GM23338 (cell line): ENCODE data around the gene KIF18B.

ENCODE experiments used
- EZH2 ChIP-seq: fragments of 200-600 bp; sonication (generic); IDR thresholded peaks from one replicate; pipeline ENCODE4 v1.8.0; 2017; ENCODE audit warnings: antibody characterized with exemption, mild to moderate bottlenecking, low read depth; ENCODE audit not compliant: unreplicated experiment
- POLR2AphosphoS5 ChIP-seq: IDR thresholded peaks from 2 replicates; pipeline ENCODE4 v1.6.1; 2016; ENCODE audit warnings: antibody characterized with exemption, low read depth
- TF ChIP-seq, protein P1 (sequence below), 2 experiments: fragments of 200-600 bp in 1 of 2; sonication (generic) in 1 of 2; conservative IDR thresholded peaks; 2 replicates each; pipeline versions ENCODE4 v1.5.1 to v1.6.1; 2016 to 2017; ENCODE audit warnings: antibody characterized with exemption in 2 of 2, low read depth in 2 of 2, mild to moderate bottlenecking in 2 of 2, moderate library complexity in 1 of 2
- TF ChIP-seq, protein P2 (sequence below): IDR thresholded peaks from one replicate; pipeline ENCODE4 v1.6.1; 2018; ENCODE audit warnings: antibody characterized with exemption; ENCODE audit not compliant: unreplicated experiment

DNA sequence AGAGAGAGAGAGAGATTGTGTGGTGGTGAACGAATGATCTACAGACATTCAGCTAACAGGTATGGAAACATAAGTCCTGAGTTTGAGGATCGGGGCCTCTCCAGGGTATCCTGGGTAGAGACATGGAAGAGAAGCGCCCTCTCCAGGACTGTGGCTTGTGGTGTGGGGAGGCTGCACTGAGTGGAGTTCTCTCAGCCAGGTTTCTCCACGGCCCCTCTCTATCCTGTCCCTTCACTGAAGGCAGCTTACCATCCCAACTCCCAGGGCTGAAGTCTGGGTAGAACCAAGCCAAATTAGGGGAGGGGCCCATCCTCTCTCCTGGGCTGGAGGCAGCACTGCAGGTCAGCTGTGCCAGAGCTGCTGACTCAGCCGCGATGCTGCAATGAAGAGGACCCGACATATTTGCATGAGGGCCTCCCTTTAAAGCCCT is 14.4 kb upstream of the KIF18B start:
- no peak for TF ChIP-seq EZH2
- TF ChIP-seq, protein P1, sequence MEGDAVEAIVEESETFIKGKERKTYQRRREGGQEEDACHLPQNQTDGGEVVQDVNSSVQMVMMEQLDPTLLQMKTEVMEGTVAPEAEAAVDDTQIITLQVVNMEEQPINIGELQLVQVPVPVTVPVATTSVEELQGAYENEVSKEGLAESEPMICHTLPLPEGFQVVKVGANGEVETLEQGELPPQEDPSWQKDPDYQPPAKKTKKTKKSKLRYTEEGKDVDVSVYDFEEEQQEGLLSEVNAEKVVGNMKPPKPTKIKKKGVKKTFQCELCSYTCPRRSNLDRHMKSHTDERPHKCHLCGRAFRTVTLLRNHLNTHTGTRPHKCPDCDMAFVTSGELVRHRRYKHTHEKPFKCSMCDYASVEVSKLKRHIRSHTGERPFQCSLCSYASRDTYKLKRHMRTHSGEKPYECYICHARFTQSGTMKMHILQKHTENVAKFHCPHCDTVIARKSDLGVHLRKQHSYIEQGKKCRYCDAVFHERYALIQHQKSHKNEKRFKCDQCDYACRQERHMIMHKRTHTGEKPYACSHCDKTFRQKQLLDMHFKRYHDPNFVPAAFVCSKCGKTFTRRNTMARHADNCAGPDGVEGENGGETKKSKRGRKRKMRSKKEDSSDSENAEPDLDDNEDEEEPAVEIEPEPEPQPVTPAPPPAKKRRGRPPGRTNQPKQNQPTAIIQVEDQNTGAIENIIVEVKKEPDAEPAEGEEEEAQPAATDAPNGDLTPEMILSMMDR (conservative IDR thresholded peaks at IDR 0.05; ENCODE audit: low read depth in 2 of 2), result peak; percentile 50 to 70
- no peak for TF ChIP-seq POLR2AphosphoS5
- TF ChIP-seq, protein P2, sequence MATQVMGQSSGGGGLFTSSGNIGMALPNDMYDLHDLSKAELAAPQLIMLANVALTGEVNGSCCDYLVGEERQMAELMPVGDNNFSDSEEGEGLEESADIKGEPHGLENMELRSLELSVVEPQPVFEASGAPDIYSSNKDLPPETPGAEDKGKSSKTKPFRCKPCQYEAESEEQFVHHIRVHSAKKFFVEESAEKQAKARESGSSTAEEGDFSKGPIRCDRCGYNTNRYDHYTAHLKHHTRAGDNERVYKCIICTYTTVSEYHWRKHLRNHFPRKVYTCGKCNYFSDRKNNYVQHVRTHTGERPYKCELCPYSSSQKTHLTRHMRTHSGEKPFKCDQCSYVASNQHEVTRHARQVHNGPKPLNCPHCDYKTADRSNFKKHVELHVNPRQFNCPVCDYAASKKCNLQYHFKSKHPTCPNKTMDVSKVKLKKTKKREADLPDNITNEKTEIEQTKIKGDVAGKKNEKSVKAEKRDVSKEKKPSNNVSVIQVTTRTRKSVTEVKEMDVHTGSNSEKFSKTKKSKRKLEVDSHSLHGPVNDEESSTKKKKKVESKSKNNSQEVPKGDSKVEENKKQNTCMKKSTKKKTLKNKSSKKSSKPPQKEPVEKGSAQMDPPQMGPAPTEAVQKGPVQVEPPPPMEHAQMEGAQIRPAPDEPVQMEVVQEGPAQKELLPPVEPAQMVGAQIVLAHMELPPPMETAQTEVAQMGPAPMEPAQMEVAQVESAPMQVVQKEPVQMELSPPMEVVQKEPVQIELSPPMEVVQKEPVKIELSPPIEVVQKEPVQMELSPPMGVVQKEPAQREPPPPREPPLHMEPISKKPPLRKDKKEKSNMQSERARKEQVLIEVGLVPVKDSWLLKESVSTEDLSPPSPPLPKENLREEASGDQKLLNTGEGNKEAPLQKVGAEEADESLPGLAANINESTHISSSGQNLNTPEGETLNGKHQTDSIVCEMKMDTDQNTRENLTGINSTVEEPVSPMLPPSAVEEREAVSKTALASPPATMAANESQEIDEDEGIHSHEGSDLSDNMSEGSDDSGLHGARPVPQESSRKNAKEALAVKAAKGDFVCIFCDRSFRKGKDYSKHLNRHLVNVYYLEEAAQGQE, result no peak
